Ovary (tissue), 9 donors: ENCODE results near the gene PLG. TPM values are rescaled to one million over a fixed set of nuclear protein-coding genes. Genes with fewer than 3 reads are reported as not detected.
"Not testable (repeated sequence)": the region's sequence is repeated elsewhere in the genome, so short reads cannot be mapped to it uniquely, and the experiment has no call there.

Experiments
- DNase-seq, 5 donors: peaks; one replicate each; pipeline ENCODE4 v3.0.0-alpha.2; 2019 to 2020
- H3K27ac ChIP-seq, 2 donors: fragments of 200-600 bp; one replicate each; pipeline versions ENCODE4 v1.5.1 to v1.8.0; 2019 to 2022
- H3K27me3 ChIP-seq: fragments of 200-600 bp; one replicate; pipeline ENCODE4 v1.8.0; 2022
- H3K36me3 ChIP-seq: fragments of 200-600 bp; sonication (generic); one replicate; pipeline ENCODE4 v1.5.1; 2019
- H3K4me1 ChIP-seq: one replicate; pipeline ENCODE4 v1.8.1; 2013; ENCODE audit warnings: mild to moderate bottlenecking, moderate library complexity; ENCODE audit not compliant: insufficient read depth
- H3K4me3 ChIP-seq: fragments of 200-600 bp; sonication (generic); one replicate; pipeline ENCODE4 v1.5.1; 2017
- H3K9me3 ChIP-seq, 2 donors: fragments of 200-600 bp in 1 of 2; sonication (generic) in 1 of 2; one replicate each; pipeline versions ENCODE4 v1.5.1 to v1.8.1; 2013 to 2019; ENCODE audit warnings: mild to moderate bottlenecking in 1 of 2, moderate library complexity in 1 of 2
- EP300 ChIP-seq: sonication (generic); formaldehyde crosslinking; IDR thresholded peaks from one replicate; pipeline ENCODE4 v1.6.1; 2017; ENCODE audit warnings: antibody characterized with exemption
- POLR2A ChIP-seq: fragments of 450-650 bp; IDR thresholded peaks from one replicate; pipeline ENCODE4 v1.6.1; 2017; ENCODE audit warnings: antibody characterized with exemption, mild to moderate bottlenecking, moderate library complexity
- WGBS, 3 donors: extraction: QIAGEN DNeasy Blood & Tissue Kit in 1 of 3; methylation state at CpG; one replicate each; pipeline versions ENCODE4 v1.1.5 to v1.1.7; 2013 to 2017; 5-methylcytosine and 5-hydroxymethylcytosine counted together
- intact Hi-C, 4 donors: fragments of 100-400 bp; cut with DNase I; formaldehyde crosslinking; loops; one replicate each; pipeline versions ENCODE4 v1.11.0 to v1.15.1; 2022 to 2023
- polyA plus RNA-seq, 2 donors: library from polyadenylated mRNA; stranded (reverse); fragments of 200-250 nt in 1 of 2; fragments of 350-450 nt in 1 of 2; fragmentation: Illumina TruSeq in 1 of 2; extraction: RNeasy Lipid Tissue Mini Kit (QIAGEN cat#74804) in 1 of 2; gene quantifications; one replicate each; pipeline ENCODE4 v1.2.3, GENCODE V29; 2013 to 2014
- total RNA-seq, 7 donors: library from RNA; depleted of rRNA in 2 of 7; stranded (reverse); fragments of >200 nt in 2 of 7; fragmentation: NEBNext Ultra II Directional in 3 of 7; extraction: Animal tissue kit (Norgen Biotek cat#: 25700) in 3 of 7; gene quantifications; one replicate each; pipeline versions ENCODE4 v1.1.0 to v1.2.4, GENCODE V29; 2016 to 2023
- TF ChIP-seq, protein P1 (sequence below), 3 donors: fragments of 450-650 bp in 2 of 3; fragments of 200-600 bp in 1 of 3; IDR thresholded peaks; one replicate each; pipeline versions ENCODE4 v1.5.1 to v1.8.0; 2016 to 2022; ENCODE audit warnings: antibody characterized with exemption in 3 of 3, mild to moderate bottlenecking in 1 of 3
- donor health status: DM: no; HTN: no; CAD: no; lungs with moderate emphysema.
- donor health status: DM: no; HTN: no; CAD: no.
- donor health status: Bipolar disorder and iron deficiency.
- donor health status: DM: yes; HTN: yes; CAD: no.
- donor health status: DM: no; HTN: no; CAD: no.
- donor health status: DM: yes; HTN: yes; CAD: no.

The PLG gene
- total and polyA plus RNA-seq, 9 donors = 0.11 to 1.4 (median 0.38) TPM; not detected in 4

DNA sequence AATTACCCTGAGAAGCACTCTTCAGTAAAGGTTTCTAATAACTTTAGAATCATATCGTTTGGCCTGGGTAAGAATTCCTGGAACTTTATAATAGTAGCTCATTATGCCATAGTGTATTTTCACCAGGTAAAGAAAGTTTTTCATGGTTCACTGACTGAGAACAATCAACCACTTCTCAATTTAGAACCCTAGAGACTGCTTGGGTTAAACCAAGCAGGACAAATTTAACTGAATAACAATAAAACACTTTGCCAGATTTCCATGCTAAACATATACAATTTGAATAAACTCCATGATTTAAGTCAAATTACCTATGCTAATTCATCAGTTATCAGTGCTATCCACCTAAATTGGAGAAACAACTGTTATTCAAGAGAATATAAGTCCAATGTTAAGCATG, 99.4 kb downstream of the PLG start:
- 69 to 83% (median 80%) methylated on average over 1 of the region's 1 CpG for WGBS, 3 donors
- TF ChIP-seq EP300 (no peak), POLR2A (no peak)
- TF ChIP-seq, protein P1, sequence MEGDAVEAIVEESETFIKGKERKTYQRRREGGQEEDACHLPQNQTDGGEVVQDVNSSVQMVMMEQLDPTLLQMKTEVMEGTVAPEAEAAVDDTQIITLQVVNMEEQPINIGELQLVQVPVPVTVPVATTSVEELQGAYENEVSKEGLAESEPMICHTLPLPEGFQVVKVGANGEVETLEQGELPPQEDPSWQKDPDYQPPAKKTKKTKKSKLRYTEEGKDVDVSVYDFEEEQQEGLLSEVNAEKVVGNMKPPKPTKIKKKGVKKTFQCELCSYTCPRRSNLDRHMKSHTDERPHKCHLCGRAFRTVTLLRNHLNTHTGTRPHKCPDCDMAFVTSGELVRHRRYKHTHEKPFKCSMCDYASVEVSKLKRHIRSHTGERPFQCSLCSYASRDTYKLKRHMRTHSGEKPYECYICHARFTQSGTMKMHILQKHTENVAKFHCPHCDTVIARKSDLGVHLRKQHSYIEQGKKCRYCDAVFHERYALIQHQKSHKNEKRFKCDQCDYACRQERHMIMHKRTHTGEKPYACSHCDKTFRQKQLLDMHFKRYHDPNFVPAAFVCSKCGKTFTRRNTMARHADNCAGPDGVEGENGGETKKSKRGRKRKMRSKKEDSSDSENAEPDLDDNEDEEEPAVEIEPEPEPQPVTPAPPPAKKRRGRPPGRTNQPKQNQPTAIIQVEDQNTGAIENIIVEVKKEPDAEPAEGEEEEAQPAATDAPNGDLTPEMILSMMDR (IDR thresholded peaks at IDR 0.05) = no peak
- no peak overlapping the region for H3K27ac ChIP-seq
- no peak for DNase-seq
- H3K27me3 ChIP-seq = no peaks in the 10 kb centered on the region
- no peaks in the 10 kb centered on the region for H3K4me1 ChIP-seq
- no peak overlapping the region for H3K4me3 ChIP-seq
- no peaks in the 10 kb centered on the region for H3K36me3 ChIP-seq
- intact Hi-C loops = no loop called here
- no peaks in the 10 kb centered on the region for H3K9me3 ChIP-seq

DNA sequence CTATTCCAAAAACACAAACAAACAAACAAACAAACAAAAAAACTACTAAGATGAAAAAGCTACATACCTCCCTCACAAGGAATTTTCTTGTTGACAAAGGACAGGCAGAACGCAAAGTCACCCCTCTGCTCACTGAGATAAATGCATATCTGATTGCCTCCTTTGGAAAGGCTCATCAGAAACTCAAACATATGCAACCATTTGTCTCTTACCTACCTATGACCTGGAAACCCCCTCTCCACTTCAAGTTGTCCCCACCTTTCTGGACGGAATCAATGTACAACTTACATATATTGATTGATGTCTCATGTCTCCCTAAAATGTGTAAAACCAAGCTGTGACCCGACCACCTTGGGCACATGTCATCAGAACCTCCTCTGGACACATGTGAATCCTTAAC, 100.0 kb downstream of the PLG start:
- H3K27me3 ChIP-seq, H3K36me3 ChIP-seq, DNase-seq, H3K4me3 ChIP-seq, intact Hi-C loops, H3K4me1 ChIP-seq, H3K27ac ChIP-seq, H3K9me3 ChIP-seq: not testable (repeated sequence)
- WGBS, 3 donors = 82 to 87% (median 87%) methylated on average over 3 of the region's 3 CpGs

Other genes starting within 250 kb of the PLG start
- gene LPA, start 38.0 kb upstream of the PLG start, total RNA-seq = 1 to 10 TPM in 2 of 7 donors, under 1 TPM in 5; 0.24 to 1.4 (median 0.60) TPM
- under 1 TPM; 0.01 to 0.07 TPM for gene LPA, start 38.0 kb upstream of the PLG start, polyA plus RNA-seq